ENCODE results near the gene LEKR1.

LEKR1 gene

DNA sequence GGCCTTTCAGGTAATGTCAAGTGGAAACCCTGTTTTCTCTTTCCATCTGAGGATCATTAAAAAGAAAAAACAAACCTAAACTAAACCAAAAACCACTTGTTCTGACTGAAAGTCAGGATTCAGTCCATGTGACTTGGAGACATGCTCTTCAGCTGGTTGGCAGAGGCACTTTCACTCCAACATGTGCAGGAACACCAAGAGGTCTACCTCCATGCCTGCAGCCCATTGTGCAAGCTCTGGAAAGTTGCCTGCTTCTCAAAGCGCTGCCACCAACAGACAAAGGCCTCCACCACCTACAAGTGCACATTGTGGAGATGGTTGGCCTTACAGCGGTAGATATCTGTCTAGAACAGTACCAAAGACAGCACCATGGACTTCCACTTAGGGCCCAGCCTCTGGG lies 161.8 kb downstream of the LEKR1 start:
- no peak for FAIRE-seq

DNA sequence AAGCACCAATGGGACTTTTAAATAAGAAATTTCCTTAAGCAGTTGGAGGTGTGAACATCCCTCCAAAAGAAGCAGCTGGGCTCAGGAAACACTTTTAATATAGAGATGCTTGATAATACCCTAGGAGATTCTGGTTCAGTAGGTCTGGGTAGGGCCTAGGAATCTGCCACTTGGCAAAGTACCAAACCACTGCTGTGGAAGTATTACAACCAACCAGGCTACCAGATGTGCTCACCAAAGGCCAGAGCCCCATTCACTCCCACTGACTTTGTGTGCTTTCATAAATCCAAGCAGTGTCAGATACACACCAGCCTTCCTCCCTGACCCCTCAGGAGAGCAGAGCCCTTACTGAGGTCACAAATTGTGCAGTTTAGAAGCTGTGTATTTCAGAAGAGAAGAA lies 171.2 kb downstream of the LEKR1 start:
- no peak for FAIRE-seq

DNA sequence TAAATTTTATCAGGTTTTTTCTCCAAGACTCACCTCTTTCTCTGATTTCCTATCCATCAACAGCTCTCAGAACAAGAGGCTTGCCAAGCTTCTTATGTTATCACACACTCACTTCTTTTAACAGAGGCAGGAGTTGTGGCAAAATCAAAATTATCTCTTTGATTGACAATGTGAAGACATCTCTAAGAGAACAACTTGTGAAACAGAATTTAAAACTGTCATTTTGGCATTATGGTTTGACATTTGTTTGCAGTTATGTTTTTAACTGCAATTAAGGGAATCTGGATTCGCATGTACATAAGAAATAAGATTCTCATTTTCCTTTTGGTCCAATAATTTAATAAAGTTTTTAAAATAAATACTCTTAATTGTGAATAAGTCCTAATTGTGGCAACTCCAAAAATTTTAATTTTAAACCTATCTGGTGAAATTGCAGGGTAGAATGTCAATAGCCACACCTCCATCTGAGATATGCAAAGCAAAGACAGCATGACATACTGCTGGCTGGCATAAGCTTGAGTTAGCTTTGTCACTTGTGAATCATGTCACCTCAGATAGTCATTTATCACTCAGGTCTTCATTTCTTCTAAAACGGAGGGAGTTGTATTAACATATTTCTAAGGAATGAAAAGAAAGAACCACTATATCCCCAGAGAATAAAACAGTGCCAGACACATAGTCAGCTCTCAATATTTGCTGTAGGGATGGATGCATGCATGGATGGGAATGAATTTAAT lies 175.2 kb downstream of the LEKR1 start:
- no peak for FAIRE-seq

DNA sequence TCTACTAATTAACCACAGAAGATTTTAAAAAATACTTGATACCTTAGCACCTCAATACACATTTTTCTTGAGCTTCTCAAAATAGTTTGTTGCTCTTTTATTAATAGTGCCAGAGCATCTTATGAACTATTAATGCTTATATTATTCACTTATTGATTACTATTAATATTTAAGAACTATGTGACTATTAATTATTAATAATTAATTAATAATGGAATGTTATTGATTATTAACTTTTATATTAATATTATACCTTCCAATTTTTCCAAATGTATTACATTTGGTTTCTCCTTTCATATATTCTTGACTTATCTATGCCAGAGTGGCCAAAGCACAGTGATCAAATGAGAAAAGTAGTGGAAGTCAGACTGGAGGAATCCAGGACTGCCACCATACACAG lies 195.5 kb downstream of the LEKR1 start:
- FAIRE-seq, result no peak

DNA sequence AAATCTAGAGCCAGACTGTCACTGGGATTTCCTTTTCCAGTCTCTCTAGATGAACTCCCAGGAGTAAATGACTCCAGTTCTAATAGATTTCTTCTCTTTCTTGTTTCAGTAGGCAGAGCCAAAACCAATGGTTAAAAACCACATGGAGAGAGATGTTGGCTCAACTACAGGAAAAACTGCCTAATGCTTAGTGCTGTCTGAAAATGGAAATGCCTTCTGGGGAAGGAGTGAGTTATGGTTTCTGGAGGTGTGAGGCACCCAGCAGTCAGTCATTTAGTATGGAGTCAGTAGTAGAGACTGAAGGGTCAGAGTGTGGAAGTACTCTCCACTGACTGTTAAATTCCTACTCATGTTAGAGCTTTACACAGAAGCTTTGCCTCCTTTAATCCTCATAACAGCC lies 197.1 kb downstream of the LEKR1 start:
- FAIRE-seq, result no peak

DNA sequence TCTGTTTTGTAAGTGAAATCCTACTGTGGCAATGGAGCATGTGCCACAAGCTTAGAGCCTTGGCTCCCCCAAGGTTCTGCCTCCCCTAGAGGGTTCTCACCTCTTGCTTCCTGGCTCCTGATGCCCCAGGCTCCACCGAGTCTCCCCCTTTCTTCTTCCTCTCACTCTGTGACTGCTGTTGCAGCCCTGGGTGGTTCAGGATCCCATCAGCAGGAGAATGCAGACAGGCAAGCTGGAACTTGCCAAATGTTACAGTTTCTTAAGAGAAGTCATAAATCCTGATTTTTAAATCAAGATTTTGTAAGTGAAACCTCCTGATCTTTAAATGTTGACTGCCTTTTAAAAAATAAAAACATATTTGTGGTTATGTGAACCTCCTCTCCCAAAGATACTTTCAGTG lies 199.9 kb downstream of the LEKR1 start:
- no peak for FAIRE-seq

DNA sequence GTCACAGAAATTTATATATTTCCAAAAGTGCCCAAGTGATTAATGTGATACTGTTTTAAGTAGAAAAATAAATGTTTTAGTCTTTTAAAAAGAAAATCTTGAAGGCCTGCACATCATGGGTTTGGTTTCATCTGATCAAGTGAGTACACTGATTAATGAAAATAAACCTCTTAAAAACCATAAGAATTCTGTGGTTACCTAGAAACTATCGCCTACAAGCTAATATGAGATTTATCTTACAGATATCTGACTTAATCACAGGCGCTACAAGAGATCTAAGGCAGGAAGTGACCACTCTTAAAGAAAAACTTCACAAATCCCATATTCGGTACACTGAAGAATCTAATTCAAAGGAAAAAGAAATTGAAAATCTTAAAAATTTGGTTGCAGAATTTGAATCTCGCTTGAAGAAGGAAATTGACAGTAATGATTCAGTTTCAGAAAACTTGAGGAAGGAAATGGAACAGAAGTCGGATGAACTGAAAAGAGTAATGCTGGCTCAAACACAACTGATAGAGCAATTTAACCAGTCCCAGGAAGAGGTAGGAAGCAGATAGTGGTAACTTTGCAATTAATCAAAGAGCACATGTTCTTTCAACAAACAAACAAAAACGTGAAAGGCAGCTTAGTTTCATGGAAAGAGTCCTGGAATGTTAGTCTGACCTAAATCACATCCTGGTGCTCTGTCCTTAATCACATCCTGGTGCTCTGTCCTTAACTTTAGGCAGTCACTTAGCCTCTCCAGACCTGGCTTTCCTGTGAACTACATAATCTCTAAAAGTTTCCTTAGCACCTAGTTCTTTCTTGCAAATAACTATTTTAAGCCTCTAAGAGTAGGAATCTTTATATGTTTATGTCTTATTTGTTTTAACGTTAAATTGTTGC lies 201.9 kb downstream of the LEKR1 start:
- no peak for FAIRE-seq

DNA sequence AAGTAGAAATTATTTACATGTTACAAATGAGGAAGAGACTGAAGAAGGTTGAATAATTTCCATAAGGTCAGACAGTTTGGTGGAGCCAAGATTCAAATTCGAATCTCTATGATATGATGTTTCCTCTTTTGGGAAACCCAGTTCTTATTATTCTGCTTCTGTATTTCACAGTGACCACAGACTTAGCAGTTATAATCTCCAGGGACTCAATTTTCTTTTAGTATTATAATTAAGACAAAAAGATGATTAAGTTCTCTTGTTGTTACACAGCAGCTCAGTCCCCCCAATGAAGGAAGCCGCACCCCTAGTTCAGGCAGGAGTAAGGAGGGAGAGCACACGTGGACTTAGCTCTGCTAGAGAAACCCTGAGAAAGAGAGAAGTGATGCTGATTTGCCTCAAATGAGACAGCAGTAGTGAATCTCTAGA lies 203.2 kb downstream of the LEKR1 start:
- FAIRE-seq, result no peak

DNA sequence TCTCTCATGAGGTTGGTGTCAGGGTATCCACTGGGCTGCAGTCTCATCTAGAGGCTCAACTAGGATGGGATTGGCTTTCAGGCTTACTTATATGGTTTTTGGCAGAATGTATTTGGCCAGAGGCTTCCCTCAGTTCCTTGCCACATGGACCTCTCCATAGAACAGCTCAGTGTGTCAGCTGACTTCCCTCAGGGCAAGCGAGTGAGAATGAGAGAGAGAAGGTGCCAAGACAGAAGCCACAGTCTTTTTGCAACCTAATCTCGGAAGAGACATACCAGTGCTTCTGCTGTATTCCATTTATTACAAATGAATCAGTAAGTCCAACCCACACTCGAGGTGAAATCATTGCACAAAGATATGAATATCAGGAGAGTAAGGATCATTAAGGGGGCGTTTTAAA lies 204.6 kb downstream of the LEKR1 start:
- FAIRE-seq, result no peak

DNA sequence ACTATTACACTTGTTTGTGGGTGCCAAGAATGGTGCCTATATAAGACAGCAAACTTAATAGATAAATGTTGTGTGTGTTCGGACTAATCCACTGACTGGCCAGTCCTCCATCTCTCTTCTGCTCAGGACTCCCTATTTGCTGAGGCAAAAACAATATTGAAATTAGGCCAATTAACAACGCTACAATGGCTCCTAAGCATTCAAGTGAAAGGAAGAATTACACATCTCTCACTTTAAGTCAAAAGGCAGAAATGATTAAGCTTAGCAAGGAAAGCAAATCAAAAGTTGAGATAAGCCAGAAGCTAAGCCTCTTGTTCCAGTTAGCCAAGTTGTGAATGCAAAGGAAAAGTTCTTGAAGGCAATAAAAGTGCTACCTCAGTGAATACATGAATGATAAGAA lies 206.8 kb downstream of the LEKR1 start:
- FAIRE-seq, result no peak

DNA sequence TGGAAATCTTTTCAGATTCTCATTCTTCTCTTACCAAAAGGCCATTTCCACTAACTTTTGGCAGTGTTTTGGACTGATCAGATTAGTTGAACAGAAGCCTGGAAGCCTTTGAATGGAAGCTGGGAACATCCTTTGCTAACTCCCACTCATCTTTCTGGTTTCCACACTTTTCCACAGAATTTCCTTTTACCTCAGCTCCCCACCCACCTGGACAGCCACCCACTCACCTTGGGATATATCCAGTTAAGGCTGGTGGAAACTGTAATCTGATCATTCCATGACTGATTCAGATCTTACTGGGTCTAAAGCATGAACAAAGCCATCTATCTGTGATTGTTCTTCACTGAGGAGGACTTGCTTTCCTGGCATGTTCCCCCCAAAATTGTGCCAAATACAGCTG lies 214.3 kb downstream of the LEKR1 start:
- no peak for FAIRE-seq

DNA sequence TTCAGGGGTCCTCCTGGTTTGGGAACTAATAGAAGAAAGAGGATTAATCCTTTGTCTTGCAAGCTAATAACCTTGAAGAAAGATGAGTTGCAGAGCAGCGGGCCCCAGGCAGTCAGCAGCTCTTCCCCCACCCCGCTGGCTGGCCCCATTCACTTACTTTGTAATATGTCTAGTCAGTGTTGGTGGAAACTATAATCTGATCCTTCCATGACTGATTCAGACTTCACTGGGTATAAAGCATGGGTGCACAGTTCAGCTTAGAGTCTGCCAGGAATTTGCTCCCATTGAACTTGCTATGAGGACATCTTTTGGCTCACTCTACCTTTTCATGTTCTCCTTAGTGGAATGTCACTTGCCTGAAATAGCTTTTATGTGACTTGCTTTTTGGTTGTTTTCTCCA lies 216.1 kb downstream of the LEKR1 start:
- FAIRE-seq, result no peak

DNA sequence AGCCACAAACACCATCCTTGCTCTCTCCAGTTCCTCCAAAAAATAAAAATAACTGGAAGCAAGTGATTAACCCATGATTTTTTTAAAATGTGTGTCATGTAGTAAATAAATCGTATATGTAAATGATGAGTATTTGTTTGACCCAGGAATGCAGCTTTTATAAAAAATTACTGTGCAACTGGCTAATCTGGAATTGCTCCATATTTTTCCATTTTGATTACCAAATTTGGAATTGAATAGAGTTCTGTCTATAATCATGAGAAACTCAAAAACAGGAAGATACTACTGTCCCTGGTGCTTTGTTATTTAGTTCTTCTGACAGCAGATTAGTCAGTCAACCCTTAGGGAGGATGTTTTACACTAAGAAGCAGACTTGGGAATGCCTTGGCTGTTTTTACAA lies 217.6 kb downstream of the LEKR1 start:
- no peak for FAIRE-seq

DNA sequence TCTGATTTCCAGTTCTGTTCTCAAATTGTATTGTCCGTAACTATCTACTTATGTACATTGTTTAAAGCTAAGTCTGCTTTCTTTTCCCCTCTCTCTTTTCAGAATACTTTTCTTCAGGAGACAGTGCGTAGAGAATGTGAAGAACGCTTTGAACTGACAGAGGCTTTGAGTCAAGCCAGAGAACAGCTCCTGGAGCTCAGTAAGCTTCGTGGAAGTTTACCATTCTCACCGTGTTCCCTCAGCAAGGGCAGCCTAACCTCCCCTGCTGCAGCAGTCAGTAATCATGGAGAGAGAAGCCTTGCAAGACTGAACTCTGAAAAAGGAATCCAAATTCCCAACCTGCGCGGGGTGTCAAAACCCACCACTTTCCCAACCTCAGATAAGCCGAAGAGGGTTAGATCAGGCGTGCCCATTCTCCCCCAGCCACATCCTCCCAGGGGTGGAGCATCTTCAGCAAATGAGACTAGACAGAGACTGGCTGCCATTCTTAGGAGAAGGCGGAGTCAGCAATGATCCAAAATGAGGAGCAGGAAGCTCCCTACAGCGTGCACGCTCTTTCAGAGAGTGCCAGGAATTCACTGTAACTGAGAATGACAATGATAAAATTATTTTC lies 219.2 kb downstream of the LEKR1 start:
- no peak for FAIRE-seq

DNA sequence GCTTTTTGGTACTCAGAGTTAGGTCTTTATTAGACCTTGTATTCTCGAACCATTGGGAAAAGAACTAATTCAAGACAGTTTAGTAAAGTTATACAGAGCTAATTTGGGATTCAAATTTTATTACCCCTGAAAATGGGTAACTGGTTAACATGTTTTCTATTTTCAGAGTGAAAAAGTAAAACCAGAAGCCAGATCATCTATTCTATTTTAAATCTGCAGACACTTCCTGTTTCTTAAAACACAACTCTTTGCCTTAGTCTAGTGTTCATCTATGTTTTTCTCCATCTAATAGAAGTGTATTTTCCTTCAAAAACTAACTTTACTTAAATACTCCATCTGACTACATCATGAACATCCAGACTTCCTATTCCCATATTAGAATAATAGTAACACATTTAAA lies 220.4 kb downstream of the LEKR1 start:
- FAIRE-seq, result no peak

DNA sequence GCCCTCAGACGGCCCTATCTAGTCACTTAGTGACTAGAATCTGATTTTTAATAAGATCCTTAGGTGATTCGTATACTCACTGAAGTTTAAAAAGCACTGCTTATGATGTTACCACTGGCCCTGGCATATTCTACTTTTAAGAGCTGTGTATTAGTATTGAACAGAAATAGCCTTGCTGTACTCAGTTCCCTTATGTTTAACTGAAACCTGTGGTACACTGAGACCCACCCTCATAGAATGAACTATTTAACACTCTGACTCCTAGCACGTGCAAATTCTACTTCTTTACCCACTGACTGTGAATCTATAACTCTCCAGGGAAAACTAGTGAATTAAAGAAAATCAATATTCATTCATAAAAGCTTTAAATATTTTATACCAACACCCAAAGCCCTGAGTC lies 224.9 kb downstream of the LEKR1 start:
- no peak for FAIRE-seq

DNA sequence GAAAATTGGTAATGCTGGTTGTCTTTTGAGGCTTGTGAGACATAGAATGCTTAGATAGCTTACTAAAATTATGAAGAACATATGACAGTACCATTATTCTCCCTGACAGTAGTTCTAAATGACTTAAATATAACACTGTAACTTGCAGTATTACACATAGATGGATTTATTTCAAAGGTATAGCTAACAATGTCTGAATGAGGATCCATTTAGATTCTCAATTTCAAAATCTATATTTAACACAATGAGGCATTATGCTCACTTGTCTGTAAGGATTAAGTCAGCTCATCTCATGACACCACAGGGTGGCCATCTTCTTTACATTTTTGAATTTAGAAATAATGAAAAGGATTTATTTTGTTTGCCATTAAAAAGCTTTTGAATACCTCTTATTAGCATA lies 225.4 kb downstream of the LEKR1 start:
- no peak for FAIRE-seq

DNA sequence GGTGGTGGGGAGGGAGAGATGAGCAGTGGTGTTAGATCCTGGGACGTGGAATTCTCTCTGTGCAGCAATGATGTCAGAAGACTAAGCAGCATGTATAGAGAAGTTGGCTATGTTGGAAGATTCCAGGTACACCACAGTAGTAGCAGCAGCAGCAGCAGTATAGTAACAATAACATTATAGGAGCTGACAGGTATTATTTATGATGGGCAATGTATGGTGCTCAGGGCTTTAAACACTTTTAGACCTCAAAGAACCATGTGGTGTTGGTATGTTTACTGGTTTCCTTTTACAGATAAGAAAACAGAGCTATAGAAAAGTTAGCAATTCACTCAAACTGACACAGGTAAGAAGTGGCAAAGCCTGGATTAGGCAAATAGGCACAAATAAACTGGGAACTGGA lies 229.9 kb downstream of the LEKR1 start:
- no peak for FAIRE-seq

DNA sequence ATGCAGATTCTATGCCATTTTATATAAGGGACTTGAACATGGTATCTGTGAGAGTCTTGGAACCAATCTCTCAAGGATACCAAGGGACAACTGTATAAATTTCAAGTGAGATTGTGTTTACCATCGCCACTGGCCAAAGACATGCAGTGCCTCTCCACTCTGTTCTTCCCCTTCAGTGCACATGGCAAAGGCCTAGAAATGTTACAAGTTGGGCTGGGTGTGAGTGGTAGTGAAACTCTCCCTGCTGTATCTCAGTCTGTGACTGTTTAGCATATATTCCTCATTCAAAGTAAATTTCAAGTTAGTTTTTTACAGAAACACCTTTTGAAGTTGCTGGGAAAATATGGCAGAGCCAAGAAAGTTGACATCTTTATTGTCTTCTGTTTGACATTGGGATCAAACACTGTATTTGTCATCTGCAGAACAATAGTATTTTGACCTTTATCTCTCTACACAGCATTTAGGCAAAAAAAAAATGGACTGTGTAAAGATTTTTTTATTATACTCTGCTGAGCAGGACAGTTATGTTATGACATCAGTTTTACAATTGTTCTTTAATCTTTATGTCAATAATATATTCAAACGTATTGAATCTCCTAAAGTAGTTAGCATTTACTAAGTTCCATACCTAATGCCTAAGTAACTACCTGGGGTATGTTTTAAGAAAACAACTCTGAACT lies 232.4 kb downstream of the LEKR1 start:
- no peak for FAIRE-seq

DNA sequence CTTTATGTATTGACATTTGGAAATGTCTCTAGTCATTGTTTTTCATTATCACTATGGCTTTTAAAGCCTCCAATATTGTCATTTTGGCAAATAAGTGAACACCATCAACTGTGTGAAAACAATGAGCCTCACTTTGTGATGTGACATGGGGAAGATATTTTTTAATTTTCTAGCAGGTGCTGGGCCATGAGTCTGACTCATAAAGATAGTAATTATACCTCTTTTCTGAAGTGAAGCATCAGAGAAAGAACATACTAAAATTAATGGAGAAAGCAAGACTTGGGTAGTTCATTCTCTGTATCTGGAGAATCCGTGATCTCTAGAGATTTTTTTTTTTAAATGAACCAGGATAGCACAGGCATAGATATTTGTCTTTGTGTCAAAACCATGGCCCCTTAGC lies 233.0 kb downstream of the LEKR1 start:
- no peak for FAIRE-seq

DNA sequence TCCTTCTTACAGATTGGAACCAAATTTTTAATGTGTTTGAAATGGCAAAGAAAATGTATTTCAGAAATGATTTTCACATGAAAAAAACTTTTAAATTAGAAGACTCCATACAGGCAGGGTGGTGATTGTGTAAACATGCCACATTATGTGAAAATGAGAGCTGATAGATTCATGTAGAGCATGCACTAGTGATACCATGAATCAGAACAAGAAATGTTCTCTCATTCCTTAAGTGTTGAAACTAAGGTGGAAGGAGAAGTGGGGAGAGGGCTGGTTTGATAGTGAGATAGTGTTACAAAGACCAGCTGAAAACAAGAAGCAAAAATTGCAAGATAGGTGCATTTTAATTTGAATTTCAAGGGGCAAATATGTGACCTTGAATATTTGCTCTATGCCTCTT lies 233.5 kb downstream of the LEKR1 start:
- FAIRE-seq, result no peak

DNA sequence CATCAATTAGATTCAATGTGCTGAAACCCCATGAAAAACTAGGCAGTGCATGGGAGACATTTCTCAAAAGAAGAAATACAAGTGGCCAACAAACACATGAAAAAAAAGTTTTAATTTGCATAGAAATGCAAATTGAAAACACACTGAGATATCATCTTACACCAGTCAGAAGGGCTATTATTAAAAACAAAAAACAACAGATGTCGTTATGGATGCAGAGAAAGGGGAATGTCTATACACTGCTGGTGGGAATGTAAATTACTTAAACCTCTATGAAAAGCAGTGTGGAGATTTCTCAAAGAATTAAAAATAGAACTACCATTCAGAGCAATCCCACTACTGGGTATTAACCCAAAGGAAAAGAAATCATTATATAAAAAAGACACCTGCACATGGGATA lies 235.1 kb downstream of the LEKR1 start:
- no peak for FAIRE-seq

DNA sequence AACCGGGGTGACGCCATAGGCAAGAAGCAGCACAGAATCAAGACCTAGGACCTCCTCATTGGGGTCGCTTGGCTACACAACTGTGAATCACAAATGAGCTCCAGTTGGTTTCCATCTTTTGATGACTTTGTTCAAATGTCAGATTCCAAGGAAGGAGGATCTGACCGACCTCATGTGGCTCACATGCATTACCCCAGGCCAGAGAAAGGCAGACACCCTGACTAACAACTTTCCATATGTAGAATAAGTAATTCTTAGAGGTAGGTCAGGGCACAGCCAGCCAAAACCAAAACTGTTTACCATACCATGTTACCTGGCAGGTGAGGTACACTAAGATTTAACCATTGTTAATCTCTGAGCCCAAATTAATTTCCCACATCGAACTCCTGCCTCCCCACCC lies 237.3 kb downstream of the LEKR1 start:
- FAIRE-seq, result no peak

DNA sequence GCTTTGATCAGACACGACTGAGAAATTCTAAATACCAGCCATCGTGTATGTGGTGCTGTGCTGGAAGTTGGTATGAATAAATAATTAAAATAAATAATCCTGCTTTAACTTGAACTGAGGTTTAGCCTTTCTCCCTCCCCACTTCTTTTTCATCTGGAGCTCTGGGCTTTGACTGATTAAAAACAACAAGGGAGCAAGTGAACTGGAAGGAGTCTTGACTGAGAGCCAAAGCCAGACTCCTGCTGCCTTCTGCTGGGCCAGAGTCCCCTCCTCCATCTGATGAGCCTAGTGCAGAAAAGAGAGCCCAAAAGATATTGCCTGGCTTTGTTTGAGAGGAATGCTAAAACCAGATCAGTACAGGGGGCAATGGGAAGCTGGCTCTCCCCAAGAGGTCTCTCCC lies 237.8 kb downstream of the LEKR1 start:
- FAIRE-seq, result no peak

Data from G401.6 (cell line).